Measurements from ENCODE around the gene SLC34A3. TPM values are rescaled to one million over a fixed set of nuclear protein-coding genes. Genes with fewer than 3 reads are reported as not detected.

Gene SLC34A3
- total RNA-seq, 2 experiments from 2014 or later, result not detected

- Mint-ChIP-seq H3K27ac (no peak overlapping the region), H3K4me3 (no peak overlapping the region), H3K36me3 (ENCODE audit: low read depth) (peaks cover 14% of the 10 kb centered on the region), H3K4me1 (ENCODE audit: low read depth) (peaks cover 18% of the 10 kb centered on the region), H3K9me3 (no peaks in the 10 kb centered on the region), H3K27me3 (peaks cover 3% of the 10 kb centered on the region)
- intact Hi-C loops (cut with micrococcal nuclease), result no loop called here
- TF ChIP-seq CTCF (IDR thresholded peaks at IDR 0.05), result no peak
- ATAC-seq (no peak), DNase-seq (no peak)
- POLR2A ChIA-PET, result interaction anchor here (1.0 to 1.6 kb wide), 3 partner anchors 11 to 103 kb away, joined by 3 read pairs; no protein-coding TSS in a partner anchor
- CTCF ChIA-PET, result interaction anchor here (1.9 kb wide), 1 partner anchor 147 kb away, joined by 4 read pairs; the partner anchor contains the start of genes EXD3 and NOXA1
These were observed 45.1 kb downstream of the SLC34A3 start for GRCh38 chr9:137275588-137276472.

GRCh38 chr9:137276473-137277328 lies 46.0 kb downstream of the SLC34A3 start:
- Mint-ChIP-seq H3K36me3 (ENCODE audit: low read depth) (peaks cover 7% of the 10 kb centered on the region), H3K9me3 (no peaks in the 10 kb centered on the region), H3K27ac (peak overlapping the region; percentile 55), H3K4me3 (peak overlapping the region; percentile 72), H3K27me3 (peaks cover 3% of the 10 kb centered on the region), H3K4me1 (ENCODE audit: low read depth) (peaks cover 11% of the 10 kb centered on the region)
- ATAC-seq (peak; percentile 21), DNase-seq (no peak)
- ChIA-PET POLR2A (interaction anchor here (0.6 to 1.6 kb wide), 8 partner anchors 10 to 282 kb away, joined by 3 to 7 read pairs (median 3); partner anchors contain the start of gene NRARP), CTCF (interaction anchor here (1.9 kb wide), 1 partner anchor 146 kb away, joined by 4 read pairs; the partner anchor contains the start of genes EXD3 and NOXA1)
- intact Hi-C loops (cut with micrococcal nuclease), result no loop called here
- TF ChIP-seq CTCF (IDR thresholded peaks at IDR 0.05), result no peak

GRCh38 chr9:137277329-137278041 lies 46.8 kb downstream of the SLC34A3 start, which contains the start of gene TOR4A:
Gene TOR4A, plus strand, starts transcription at chr9:137277726. Its CDS starts 964 bp downstream, at chr9:137278690.
- ChIA-PET POLR2A (interaction anchor here (0.8 to 1.6 kb wide), 5 partner anchors 9 to 35 kb away, joined by 3 to 7 read pairs (median 3); partner anchors contain the start of gene NRARP), CTCF (interaction anchor here (1.9 kb wide), 1 partner anchor 146 kb away, joined by 4 read pairs; the partner anchor contains the start of genes EXD3 and NOXA1)
- TF ChIP-seq CTCF (IDR thresholded peaks at IDR 0.05), result no peak
- Mint-ChIP-seq H3K27me3 (peaks cover 8% of the 10 kb centered on the region), H3K4me1 (ENCODE audit: low read depth) (peaks cover 11% of the 10 kb centered on the region), H3K9me3 (no peaks in the 10 kb centered on the region), H3K27ac (peak within 1 kb of the TSS; percentile 55), H3K36me3 (ENCODE audit: low read depth) (peaks cover 7% of the 10 kb centered on the region), H3K4me3 (peak within 1 kb of the TSS; percentile 72)
- DNase-seq (peak; percentile 72), ATAC-seq (peak; percentile 77)
- intact Hi-C loops (cut with micrococcal nuclease), result no loop called here

- peaks cover 11% of the 10 kb centered on the region for H3K4me1 Mint-ChIP-seq (ENCODE audit: low read depth)
- no peaks in the 10 kb centered on the region for H3K9me3 Mint-ChIP-seq
- peaks cover 9% of the 10 kb centered on the region for H3K27me3 Mint-ChIP-seq
- TF ChIP-seq CTCF (IDR thresholded peaks at IDR 0.05), result no peak
- peak overlapping the region; percentile 72 for H3K4me3 Mint-ChIP-seq
- no peak overlapping the region for H3K27ac Mint-ChIP-seq
- intact Hi-C loops (cut with micrococcal nuclease), result no loop called here
- ChIA-PET CTCF (interaction anchor here (1.9 kb wide), 1 partner anchor 145 kb away, joined by 4 read pairs; the partner anchor contains the start of genes EXD3 and NOXA1), POLR2A (interaction anchor here (1.0 to 1.6 kb wide), 3 partner anchors 12 to 36 kb away, joined by 3 to 7 read pairs (median 5); partner anchors contain the start of gene NRARP)
- peaks cover 7% of the 10 kb centered on the region for H3K36me3 Mint-ChIP-seq (ENCODE audit: low read depth)
- ATAC-seq (peak; percentile 5), DNase-seq (no peak)
These were observed 47.5 kb downstream of the SLC34A3 start for GRCh38 chr9:137278061-137278701.

Measured in activated CD8-positive, alpha-beta T cell treated with anti-CD3 and anti-CD28 coated beads for 36 hours (primary cell).